GM23338 (cell line): Measurements from ENCODE around the gene S100B.

ENCODE experiments used
- CREB1 ChIP-seq: fragments of 250-450 bp; sonication (Bioruptor Pico); IDR thresholded peaks from 2 replicates; pipeline ENCODE4 v1.5.0; 2020; ENCODE audit warnings: low read depth, mild to moderate bottlenecking, moderate library complexity
- CTCF ChIP-seq, 2 experiments: fragments of 200-600 bp in 1 of 2; sonication (generic) in 1 of 2; conservative IDR thresholded peaks; 2 replicates each; pipeline versions ENCODE4 v1.5.1 to v1.6.1; 2016 to 2017; ENCODE audit warnings: antibody characterized with exemption in 2 of 2, low read depth in 2 of 2, mild to moderate bottlenecking in 2 of 2, moderate library complexity in 1 of 2
- ETS1 ChIP-seq: IDR thresholded peaks from 2 replicates; pipeline ENCODE4 v1.6.1; 2016; ENCODE audit warnings: antibody characterized with exemption
- EZH2 ChIP-seq: fragments of 200-600 bp; sonication (generic); IDR thresholded peaks from one replicate; pipeline ENCODE4 v1.8.0; 2017; ENCODE audit warnings: antibody characterized with exemption, mild to moderate bottlenecking, low read depth; ENCODE audit not compliant: unreplicated experiment
- EZH2phosphoT487 ChIP-seq: fragments of 200-600 bp; sonication (generic); IDR thresholded peaks from one replicate; pipeline ENCODE4 v1.8.1; 2018; ENCODE audit warnings: antibody characterized with exemption; ENCODE audit not compliant: unreplicated experiment
- JUNB ChIP-seq: IDR thresholded peaks from one replicate; pipeline ENCODE4 v1.6.1; 2016; ENCODE audit warnings: antibody characterized with exemption; ENCODE audit not compliant: unreplicated experiment
- NANOG ChIP-seq: IDR thresholded peaks from 2 replicates; pipeline ENCODE4 v1.6.1; 2016; ENCODE audit warnings: antibody characterized with exemption, borderline replicate concordance
- POLR2AphosphoS5 ChIP-seq: IDR thresholded peaks from 2 replicates; pipeline ENCODE4 v1.6.1; 2016; ENCODE audit warnings: antibody characterized with exemption, low read depth
- REST ChIP-seq: IDR thresholded peaks from one replicate; pipeline ENCODE4 v1.6.1; 2018; ENCODE audit warnings: antibody characterized with exemption; ENCODE audit not compliant: unreplicated experiment
- STAT1 ChIP-seq: IDR thresholded peaks from one replicate; pipeline ENCODE4 v1.6.1; 2016; ENCODE audit warnings: antibody characterized with exemption; ENCODE audit not compliant: unreplicated experiment
- ZNF114 ChIP-seq: fragments of 250-450 bp; sonication (Bioruptor Pico); IDR thresholded peaks from 2 replicates; pipeline ENCODE4 v1.5.0; 2020; ENCODE audit warnings: mild to moderate bottlenecking, moderate library complexity
- ZNF331 ChIP-seq: fragments of 250-450 bp; sonication (Bioruptor Pico); IDR thresholded peaks from 2 replicates; pipeline ENCODE4 v1.5.0; 2020; ENCODE audit warnings: low read depth, mild to moderate bottlenecking, moderate library complexity

- no peak for TF ChIP-seq CTCF (conservative IDR thresholded peaks at IDR 0.05; ENCODE audit: low read depth in 2 of 2)
- no peak for TF ChIP-seq JUNB
- no peak for TF ChIP-seq REST
- no peak for TF ChIP-seq EZH2
- no peak for TF ChIP-seq EZH2phosphoT487
- TF ChIP-seq POLR2AphosphoS5: no peak
- TF ChIP-seq CREB1: no peak
- no peak for TF ChIP-seq STAT1
- TF ChIP-seq ETS1: no peak
- TF ChIP-seq ZNF114: no peak
- TF ChIP-seq NANOG: no peak
- TF ChIP-seq ZNF331: no peak
Observed at GRCh38 chr21:46610018-46610701, 5.3 kb upstream of the S100B start.
